GM08714 (cell line): ENCODE measurements around the gene ATAD3A.
"Not testable (repeated sequence)": the region's sequence is repeated elsewhere in the genome, so short reads cannot be mapped to it uniquely, and the experiment has no call there.

Source experiments
- H3K4me3 ChIP-seq: fragments of 200-500 bp; sonication (Bioruptor generic); 2 replicates; pipeline ENCODE4 v1.5.1; 2014; ENCODE audit warnings: mild to moderate bottlenecking, low read length, inconsistent platforms
- ZNF274 ChIP-seq: IDR thresholded peaks from 2 replicates; pipeline ENCODE4 v1.6.1; 2012; ENCODE audit warnings: mild to moderate bottlenecking, low read depth, low read length

ATAD3A gene

GRCh38 chr1:1528301-1529267 lies 16.6 kb downstream of the ATAD3A start:
- TF ChIP-seq ZNF274 = no peak
- H3K4me3 ChIP-seq = no peak overlapping the region

DNA sequence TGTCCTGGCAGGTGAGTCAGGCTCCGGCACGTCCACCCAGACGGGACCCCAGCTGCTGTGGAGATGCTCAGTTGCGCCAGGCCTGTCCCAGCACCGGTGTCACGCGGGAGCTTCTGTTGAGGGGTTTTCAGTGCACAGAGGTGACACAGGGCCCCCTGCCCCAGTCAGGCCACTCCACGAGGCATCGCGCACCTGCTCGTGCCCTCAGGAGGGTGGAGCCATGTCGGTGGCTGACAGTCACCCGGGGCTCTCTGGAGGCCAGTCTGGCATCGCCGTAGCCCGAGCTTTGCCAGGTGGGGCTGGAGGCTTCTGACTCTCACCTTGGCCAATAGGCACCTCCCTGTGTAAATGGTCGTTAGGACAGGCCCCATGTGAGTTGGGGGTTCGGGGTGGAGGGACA lies 17.4 kb downstream of the ATAD3A start:
- TF ChIP-seq ZNF274 = no peak
- H3K4me3 ChIP-seq = no peak overlapping the region

GRCh38 chr1:1529936-1530335 lies 18.0 kb downstream of the ATAD3A start:
- no peak for TF ChIP-seq ZNF274

DNA sequence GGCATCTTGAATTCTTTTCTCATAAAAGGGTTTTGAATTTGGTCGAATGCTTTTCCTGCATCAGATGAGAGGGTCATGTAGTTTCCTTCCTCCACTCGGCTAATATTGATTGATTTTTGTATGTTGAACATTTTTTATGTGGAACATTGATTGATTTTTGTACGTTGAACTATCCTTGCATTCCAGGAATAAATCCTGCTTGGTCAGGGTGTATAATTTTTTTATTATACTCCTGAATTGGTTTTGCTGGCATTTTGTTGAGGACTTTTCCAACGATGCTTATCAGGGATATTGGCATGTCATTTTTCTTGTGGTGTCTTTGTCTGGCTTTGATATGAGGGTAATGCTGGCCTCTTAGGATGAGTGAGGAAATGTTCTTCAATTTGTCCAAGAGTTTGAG lies 20.0 kb downstream of the ATAD3A start:
- TF ChIP-seq ZNF274 = no peak

More at GRCh38 chr1:1529936-1530335, 18.0 kb downstream of the ATAD3A start:
- H3K4me3 ChIP-seq = no peak overlapping the region

DNA sequence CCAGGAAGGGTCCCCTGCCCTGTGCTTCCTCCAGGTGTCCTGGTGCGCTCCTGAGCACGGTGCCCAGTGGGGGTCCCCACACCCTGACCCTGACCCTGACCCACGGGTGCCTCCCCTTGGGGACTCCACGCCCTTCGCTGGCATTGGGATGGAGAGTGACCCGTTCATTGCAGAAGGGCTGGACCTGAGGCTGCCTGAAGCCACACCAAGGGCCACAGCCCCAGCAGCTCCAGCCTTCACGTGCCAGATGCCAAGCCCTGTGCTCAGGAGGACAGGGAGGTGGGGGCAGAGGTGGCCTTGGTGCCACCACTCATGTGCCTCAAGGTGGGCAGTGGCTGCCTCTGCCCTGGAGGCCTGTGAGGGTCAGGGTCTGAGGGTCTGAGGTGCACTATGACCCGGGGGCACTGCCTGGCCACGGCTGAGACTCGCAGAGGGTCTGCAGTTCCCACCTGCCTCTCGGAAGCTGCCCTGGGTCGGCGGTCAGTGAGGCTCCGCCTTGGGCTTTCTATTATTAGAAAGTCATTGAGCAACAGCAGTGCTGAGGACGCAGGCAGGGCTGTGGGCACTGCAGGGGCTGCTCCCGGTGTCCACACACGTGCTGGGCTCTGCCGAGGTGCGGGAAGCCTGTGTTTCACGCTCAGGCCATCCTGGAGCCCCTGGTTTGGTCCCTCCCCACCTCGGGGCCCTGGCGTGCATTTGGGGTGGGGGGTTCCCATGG lies 21.4 kb downstream of the ATAD3A start:
- not testable (repeated sequence) for H3K4me3 ChIP-seq

More for the DNA sequence above, 20.0 kb downstream of the ATAD3A start:
- no peak overlapping the region for H3K4me3 ChIP-seq

DNA sequence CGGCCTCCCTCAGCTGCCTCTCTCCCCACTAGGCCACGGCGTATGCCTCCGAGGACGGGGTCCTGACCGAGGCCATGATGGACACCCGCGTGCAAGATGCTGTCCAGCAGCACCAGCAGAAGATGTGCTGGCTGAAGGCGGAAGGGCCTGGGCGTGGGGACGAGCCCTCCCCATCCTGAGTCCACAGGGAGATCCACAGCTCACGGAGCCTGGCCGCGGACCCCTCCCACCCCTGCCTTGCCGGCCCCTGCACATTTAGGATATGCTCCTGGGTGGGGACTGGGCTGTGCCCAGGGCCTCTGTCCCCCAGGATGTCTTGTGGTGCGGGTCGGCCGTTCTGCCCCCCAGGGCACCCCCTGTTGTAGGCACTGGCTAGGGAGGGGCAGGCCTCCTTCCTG lies 21.9 kb downstream of the ATAD3A start:
- H3K4me3 ChIP-seq = not testable (repeated sequence)

- no peak for TF ChIP-seq ZNF274
- no peak overlapping the region for H3K4me3 ChIP-seq
Observed at GRCh38 chr1:1534401-1535154, 22.6 kb downstream of the ATAD3A start.

DNA sequence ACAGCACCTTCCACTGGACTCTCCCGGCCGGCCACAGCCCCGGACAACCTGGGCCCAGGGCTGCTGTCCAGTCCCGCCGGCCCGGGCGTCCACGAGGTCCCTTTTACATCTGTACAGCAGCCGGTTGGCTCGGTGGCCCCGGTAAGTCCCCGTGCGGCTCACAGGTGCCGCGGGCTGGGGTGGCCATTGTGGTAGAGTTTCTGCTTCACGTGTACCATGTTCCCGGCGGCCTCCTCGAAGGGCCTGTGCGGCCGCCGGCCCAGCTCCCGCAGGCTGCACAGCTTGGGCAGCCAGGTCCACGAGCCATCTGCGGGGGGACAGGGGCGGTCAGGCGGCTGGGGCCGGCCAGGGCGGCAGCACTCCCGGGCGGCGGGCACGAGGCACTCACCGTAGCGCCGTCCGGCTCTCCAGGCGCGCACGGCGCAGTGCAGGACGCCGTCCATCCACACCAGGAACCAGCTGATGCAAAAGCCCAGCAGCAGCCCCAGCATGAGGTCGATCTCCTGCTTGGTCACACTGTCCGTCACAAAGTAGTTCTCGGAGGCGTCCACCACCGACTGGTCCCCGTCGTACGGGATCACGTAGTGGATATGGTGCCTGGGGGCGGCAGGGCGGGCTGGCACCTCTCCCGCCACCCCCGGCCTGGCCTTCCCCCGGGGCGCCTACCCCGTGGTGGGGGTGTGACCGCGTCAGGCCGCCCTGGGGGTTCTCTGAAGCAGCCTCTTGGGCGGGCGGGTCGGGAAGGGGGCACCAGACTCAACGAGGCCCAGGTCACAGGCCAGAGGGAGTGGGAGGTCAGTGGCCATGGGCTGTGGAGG lies 23.4 kb downstream of the ATAD3A start:
- no peak overlapping the region for H3K4me3 ChIP-seq
- no peak for TF ChIP-seq ZNF274

- TF ChIP-seq ZNF274 = no peak
- H3K4me3 ChIP-seq = no peak overlapping the region
Observed at GRCh38 chr1:1536019-1536937, 24.3 kb downstream of the ATAD3A start.

- H3K4me3 ChIP-seq = no peak overlapping the region
- TF ChIP-seq ZNF274 = no peak
Observed at GRCh38 chr1:1536938-1537546, 25.1 kb downstream of the ATAD3A start.

DNA sequence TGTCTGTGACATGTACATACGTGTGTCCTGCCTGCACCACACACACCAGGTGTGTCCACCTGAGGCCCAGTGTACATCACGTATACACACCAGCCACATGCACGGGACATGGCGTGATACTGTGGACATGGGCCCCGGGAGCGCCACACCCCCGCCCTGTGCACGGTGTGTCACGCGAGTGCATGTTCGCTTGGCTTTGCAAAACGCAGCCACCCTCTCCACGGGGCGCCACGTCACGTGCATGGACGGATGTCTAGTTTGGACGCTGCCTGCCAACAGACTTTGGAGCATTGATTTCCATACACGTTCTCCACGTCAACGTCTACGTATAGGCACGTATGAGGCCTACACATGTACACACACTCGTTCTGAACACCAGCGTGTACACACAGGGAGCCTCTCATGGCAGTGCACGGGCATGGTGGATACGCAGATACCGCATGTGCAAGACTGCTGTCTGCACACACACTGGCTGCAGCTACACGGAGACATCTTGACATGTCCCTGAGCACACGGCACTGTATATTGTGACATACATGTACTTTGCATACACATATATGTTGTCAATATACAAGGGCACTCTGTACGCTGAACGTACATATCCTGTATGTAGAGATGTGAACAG lies 25.8 kb downstream of the ATAD3A start:
- no peak overlapping the region for H3K4me3 ChIP-seq
- TF ChIP-seq ZNF274 = no peak

DNA sequence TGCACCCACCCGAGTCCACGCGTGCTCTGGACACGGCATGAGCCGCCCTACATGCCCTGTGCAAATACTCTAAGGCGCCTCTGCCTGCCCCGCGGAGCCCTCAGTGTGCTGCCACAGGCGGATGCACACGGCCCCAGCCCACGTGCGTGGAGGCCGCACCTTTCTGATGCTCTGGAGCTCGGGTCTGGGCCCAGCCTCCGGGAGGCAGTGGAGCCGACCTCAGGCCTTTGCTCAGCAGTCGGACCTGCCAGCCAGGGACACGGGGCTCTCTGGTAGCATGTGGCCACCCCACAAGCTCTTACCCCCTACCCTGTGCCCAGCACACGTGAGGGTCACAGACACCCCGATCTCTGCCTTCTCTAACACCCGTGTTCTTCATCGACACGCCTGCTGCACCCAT lies 26.4 kb downstream of the ATAD3A start:
- H3K4me3 ChIP-seq = no peak overlapping the region
- no peak for TF ChIP-seq ZNF274
